AG04450 (cell line): ENCODE measurements around the gene PTCD2. TPM values are rescaled to one million over a fixed set of nuclear protein-coding genes. Genes with fewer than 3 reads are reported as not detected.
"Not testable (repeated sequence)": the region's sequence is repeated elsewhere in the genome, so short reads cannot be mapped to it uniquely, and the experiment has no call there.

ENCODE experiments used
- CTCF ChIA-PET: fragments of 300-600, 350-600 bp; formaldehyde crosslinking; extraction: SDS; loops from one replicate; lab custom pipeline; 2022; ENCODE audit warnings: antibody characterized with exemption, inconsistent platforms; lab: Charles Lee
- POLR2A ChIA-PET: fragments of 350-600 bp; formaldehyde crosslinking; extraction: SDS; loops from one replicate; lab custom pipeline; 2021; ENCODE audit warnings: antibody characterized with exemption, inconsistent platforms; lab: Yijun Ruan, JAX
- DNase-seq: peaks from one replicate; pipeline ENCODE4 v3.0.0-alpha.2; 2011; ENCODE audit warnings: low read depth, low spot score
- H3K27ac ChIP-seq: one replicate; pipeline ENCODE4 v1.5.1; 2012; ENCODE audit warnings: low read depth, low read length, control low read depth
- H3K27me3 ChIP-seq: one replicate; pipeline ENCODE4 v1.6.0; 2012; ENCODE audit warnings: low read length; ENCODE audit not compliant: control insufficient read depth, insufficient read depth
- H3K4me3 ChIP-seq: 2 replicates; pipeline ENCODE4 v1.5.1; 2011; ENCODE audit warnings: mild to moderate bottlenecking, low read depth, low read length, control low read depth
- H3K9me3 ChIP-seq: 2 replicates; pipeline ENCODE4 v1.5.1; 2012; ENCODE audit warnings: low read length; ENCODE audit not compliant: control insufficient read depth, insufficient read depth
- polyA plus RNA-seq: library from polyadenylated mRNA; depleted of rRNA; stranded (reverse); fragments of >200 nt; gene quantifications from 2 replicates; pipeline ENCODE4 v1.2.3, GENCODE V29; 2011
- TF ChIP-seq, protein P1 (sequence below): IDR thresholded peaks from 2 replicates; pipeline ENCODE4 v1.5.1; 2011; ENCODE audit warnings: low read depth, low read length, control low read depth, inconsistent platforms

Gene PTCD2
- polyA plus RNA-seq, 1 experiment = 13.9 TPM

DNA sequence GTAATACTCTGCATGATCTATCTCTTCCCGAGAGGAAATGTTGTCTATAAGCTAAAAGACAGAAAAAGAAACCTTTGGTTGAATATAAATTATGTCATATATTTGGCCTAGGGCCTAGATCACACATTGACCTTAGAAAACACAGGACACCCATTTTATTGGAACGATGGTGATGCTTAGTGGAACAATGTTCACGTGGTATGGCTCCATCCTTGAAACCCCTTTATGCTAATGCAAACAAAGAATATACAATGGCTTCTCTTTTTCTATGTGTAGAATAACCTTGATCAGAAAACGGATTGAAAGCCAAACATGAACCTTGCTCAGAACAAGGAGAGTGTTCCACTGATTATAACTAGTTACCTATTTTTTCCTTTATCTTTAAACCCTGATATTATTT is 24.6 kb upstream of the PTCD2 start:
- CTCF ChIA-PET = no interaction called here
- POLR2A ChIA-PET = no interaction called here
- Histone ChIP-seq H3K27me3 (no peaks in the 10 kb centered on the region), H3K4me3 (no peak overlapping the region), H3K9me3 (no peaks in the 10 kb centered on the region), H3K27ac (no peak overlapping the region)
- DNase-seq = no peak
- TF ChIP-seq, protein P1, sequence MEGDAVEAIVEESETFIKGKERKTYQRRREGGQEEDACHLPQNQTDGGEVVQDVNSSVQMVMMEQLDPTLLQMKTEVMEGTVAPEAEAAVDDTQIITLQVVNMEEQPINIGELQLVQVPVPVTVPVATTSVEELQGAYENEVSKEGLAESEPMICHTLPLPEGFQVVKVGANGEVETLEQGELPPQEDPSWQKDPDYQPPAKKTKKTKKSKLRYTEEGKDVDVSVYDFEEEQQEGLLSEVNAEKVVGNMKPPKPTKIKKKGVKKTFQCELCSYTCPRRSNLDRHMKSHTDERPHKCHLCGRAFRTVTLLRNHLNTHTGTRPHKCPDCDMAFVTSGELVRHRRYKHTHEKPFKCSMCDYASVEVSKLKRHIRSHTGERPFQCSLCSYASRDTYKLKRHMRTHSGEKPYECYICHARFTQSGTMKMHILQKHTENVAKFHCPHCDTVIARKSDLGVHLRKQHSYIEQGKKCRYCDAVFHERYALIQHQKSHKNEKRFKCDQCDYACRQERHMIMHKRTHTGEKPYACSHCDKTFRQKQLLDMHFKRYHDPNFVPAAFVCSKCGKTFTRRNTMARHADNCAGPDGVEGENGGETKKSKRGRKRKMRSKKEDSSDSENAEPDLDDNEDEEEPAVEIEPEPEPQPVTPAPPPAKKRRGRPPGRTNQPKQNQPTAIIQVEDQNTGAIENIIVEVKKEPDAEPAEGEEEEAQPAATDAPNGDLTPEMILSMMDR = no peak

DNA sequence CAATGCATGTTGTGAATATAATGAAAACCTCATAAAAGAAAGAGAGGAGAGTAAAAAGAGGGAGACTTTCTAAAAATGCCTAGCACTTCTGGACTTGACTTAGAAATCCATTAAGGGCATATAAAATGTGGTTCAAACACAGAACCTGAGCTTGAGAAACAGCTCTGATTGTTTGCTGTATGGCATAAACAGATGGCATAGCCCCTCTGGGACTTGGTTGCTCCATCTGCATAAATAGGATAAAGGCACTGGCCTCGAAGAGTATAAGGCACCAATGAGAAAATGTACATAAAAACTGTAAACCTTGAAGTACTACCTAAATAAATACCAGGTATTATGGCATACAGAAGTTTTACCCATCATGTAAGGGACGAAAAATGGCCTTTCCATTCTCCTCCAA is 23.9 kb upstream of the PTCD2 start:
- ChIA-PET CTCF (no interaction called here), POLR2A (no interaction called here)
- no peaks in the 10 kb centered on the region for H3K9me3 ChIP-seq
- H3K27me3 ChIP-seq = no peaks in the 10 kb centered on the region
- H3K27ac ChIP-seq = no peak overlapping the region
- no peak for DNase-seq
- H3K4me3 ChIP-seq = no peak overlapping the region
- TF ChIP-seq, protein P1 = no peak

DNA sequence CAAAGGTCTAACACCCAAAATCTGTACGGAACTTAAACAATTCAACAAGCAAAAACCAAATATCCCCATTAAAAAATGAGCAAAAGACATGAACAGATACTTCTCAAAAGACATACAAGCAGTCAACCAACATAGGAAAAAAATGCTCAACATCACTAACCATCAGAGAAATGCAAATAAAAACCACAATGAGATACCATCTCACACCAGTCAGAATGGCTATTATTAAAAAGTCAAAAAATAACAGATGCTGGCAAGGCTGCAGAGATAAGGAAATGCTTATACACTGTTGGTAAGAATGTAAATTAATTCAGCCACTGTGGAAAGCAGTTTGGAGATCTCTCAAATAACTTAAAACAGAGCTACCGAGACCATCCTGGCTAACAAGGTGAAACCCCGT is 22.0 kb upstream of the PTCD2 start:
- POLR2A ChIA-PET, H3K9me3 ChIP-seq, DNase-seq, H3K27me3 ChIP-seq, H3K4me3 ChIP-seq, H3K27ac ChIP-seq: not testable (repeated sequence)
- CTCF ChIA-PET = interaction anchor here (3.7 kb wide), 1 partner anchor 10 kb away, joined by 22 read pairs; no protein-coding TSS in a partner anchor

DNA sequence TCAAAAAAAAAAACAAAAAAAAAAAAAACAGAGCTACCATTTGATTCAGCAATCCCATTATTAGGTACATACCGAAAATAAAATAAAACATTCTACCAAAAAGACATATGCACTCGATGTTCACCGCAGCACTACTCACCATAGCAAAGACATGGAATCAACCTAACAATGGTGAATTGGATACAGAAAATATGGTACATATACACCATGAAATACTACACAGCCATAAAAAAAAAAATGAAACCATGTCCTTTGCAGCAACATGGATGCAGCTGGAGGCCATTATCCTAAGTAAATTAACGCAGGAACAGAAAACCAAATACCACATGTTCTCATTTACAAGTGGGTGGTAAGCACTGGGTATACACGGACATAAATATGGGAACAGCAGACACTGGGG is 21.5 kb upstream of the PTCD2 start:
- H3K4me3 ChIP-seq = no peak overlapping the region
- no peaks in the 10 kb centered on the region for H3K27me3 ChIP-seq
- H3K9me3 ChIP-seq = no peaks in the 10 kb centered on the region
- TF ChIP-seq, protein P1 = no peak
- POLR2A ChIA-PET = no interaction called here
- CTCF ChIA-PET = interaction anchor here (0.6 to 3.7 kb wide), 6 partner anchors 10 to 711 kb away, joined by 3 to 22 read pairs (median 4); partner anchors contain the start of gene MCCC2
- H3K27ac ChIP-seq = no peak overlapping the region
- DNase-seq = no peak

DNA sequence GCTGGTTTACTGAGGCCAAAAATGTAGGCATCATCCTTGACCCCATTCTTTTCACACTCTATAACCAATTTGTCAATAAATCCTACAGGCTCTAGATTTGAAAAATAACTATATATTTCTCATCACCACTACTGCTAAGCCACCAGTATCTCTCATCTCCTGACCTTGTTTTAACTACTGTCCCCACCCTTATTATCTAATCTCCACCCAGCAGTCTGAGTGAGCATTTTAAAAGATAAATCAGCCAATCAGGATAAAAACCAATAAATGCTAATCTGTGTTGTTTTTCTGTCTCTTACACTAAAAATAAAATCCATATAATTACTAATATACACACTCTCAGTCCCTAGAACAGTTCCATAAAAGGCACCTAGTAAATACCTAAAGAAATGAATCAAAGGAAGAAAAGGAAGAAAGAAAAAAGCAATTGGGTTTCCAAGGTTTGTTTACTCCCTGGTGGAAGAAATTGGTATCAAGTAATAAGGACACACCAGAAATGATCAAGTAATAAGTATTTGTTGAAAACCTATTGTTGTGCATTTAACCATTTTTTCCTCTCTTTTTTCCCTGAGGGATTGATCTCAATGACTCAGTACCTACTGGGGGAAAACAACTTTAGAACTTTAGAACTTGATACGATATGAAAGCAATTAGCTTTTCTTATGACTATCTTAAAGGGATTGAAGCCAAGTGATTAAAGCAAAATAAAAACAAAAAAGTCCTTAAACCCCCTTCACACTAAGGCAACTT is 19.4 kb upstream of the PTCD2 start:
- no peak overlapping the region for H3K4me3 ChIP-seq
- H3K9me3 ChIP-seq = no peaks in the 10 kb centered on the region
- ChIA-PET CTCF (no interaction called here), POLR2A (no interaction called here)
- no peak overlapping the region for H3K27ac ChIP-seq
- DNase-seq = no peak
- TF ChIP-seq, protein P1 = 0 out of 2 replicates have a peak, but pooled peaks have one; percentile 15
- H3K27me3 ChIP-seq = no peaks in the 10 kb centered on the region
